ENCODE measurements around the gene GPR4.
A peak's percentile ranks its signal among the peaks of the same experiment; 100 is the strongest.

The GPR4 gene

DNA sequence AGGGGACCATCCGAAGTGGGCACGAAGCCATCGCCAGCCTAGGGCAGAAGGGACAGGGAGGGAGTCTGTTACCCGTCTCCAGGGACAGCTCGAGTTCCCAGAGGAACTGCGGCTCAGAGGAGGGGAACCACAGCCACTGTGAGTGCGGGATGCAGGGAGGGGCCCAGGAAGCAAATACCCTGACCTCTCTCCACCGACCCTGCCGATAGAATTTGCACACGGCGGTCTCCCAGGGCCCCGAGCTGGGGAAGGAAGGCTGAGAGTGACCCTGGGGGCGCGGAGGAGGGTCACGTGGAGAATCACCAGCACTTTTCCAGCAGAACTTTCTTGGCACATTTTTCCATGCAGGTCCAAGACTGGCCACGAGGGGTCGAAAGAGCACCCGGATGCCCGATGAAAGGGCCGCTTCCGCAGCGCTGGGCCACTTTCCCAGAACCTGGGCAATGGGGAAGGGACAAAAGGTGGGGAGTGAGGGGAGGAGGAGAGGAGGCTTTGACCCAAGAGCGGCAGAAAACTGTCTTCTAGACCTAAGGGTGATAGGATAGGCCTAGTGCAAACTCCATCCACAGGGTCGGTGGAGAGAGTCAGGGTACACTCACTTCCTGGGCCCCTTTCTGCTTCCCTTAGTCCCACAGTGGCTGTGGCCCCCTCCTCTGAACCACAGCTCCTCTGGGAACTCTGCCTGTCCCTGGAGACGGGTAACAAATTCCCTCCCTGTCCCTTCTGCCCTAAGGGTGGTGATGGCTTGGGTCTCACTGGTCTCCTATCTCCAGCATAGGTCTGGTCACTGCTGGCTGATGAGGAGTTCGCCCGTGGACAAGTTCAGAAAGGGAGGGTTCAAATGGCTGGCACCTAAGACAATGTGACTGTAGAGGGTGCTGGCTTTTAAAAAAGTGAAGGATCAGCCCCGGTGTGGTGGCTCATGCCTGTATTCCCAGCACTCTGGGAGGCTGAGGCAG lies 5.3 kb upstream of the GPR4 start:
- Mint-ChIP-seq H3K4me3 (no peak overlapping the region), H3K27ac (peak overlapping the region; percentile 78), H3K4me1 (ENCODE audit: low read depth) (peaks cover 7% of the 10 kb centered on the region), H3K36me3 (ENCODE audit: low read depth) (peaks cover 22% of the 10 kb centered on the region), H3K9me3 (no peaks in the 10 kb centered on the region), H3K27me3 (ENCODE audit: low read depth) (peaks cover 13% of the 10 kb centered on the region)
- peak; percentile 23 for DNase-seq (ENCODE audit: low spot score)

- Mint-ChIP-seq H3K4me1 (ENCODE audit: low read depth) (peaks cover 21% of the 10 kb centered on the region), H3K27ac (no peak overlapping the region), H3K36me3 (ENCODE audit: low read depth) (no peaks in the 10 kb centered on the region), H3K27me3 (ENCODE audit: low read depth) (peaks cover 72% of the 10 kb centered on the region), H3K4me3 (no peak overlapping the region), H3K9me3 (no peaks in the 10 kb centered on the region)
- DNase-seq (ENCODE audit: low spot score): no peak
These were observed 897 bp downstream of the GPR4 start for GRCh38 chr19:45601115-45601514.

- Mint-ChIP-seq H3K27ac (no peak overlapping the region), H3K27me3 (ENCODE audit: low read depth) (peaks cover 76% of the 10 kb centered on the region), H3K4me1 (ENCODE audit: low read depth) (peaks cover 21% of the 10 kb centered on the region), H3K36me3 (ENCODE audit: low read depth) (no peaks in the 10 kb centered on the region), H3K4me3 (no peak overlapping the region), H3K9me3 (no peaks in the 10 kb centered on the region)
- no peak for DNase-seq (ENCODE audit: low spot score)
These were observed 1.6 kb downstream of the GPR4 start for GRCh38 chr19:45600340-45600885.

GRCh38 chr19:45599286-45599685 lies 2.7 kb downstream of the GPR4 start:
- DNase-seq (ENCODE audit: low spot score): no peak
- Mint-ChIP-seq H3K27ac (no peak overlapping the region), H3K4me1 (ENCODE audit: low read depth) (peaks cover 21% of the 10 kb centered on the region), H3K4me3 (no peak overlapping the region), H3K27me3 (ENCODE audit: low read depth) (peaks cover 76% of the 10 kb centered on the region), H3K9me3 (no peaks in the 10 kb centered on the region), H3K36me3 (ENCODE audit: low read depth) (no peaks in the 10 kb centered on the region)

GRCh38 chr19:45598267-45599001 lies 3.6 kb downstream of the GPR4 start:
- Mint-ChIP-seq H3K36me3 (ENCODE audit: low read depth) (no peaks in the 10 kb centered on the region), H3K4me3 (peak overlapping the region; percentile 42), H3K27ac (no peak overlapping the region), H3K27me3 (ENCODE audit: low read depth) (peaks cover 73% of the 10 kb centered on the region), H3K4me1 (ENCODE audit: low read depth) (peaks cover 21% of the 10 kb centered on the region), H3K9me3 (no peaks in the 10 kb centered on the region)
- DNase-seq (ENCODE audit: low spot score): no peak

GRCh38 chr19:45597425-45598111 lies 4.4 kb downstream of the GPR4 start:
- Mint-ChIP-seq H3K36me3 (ENCODE audit: low read depth) (no peaks in the 10 kb centered on the region), H3K4me1 (ENCODE audit: low read depth) (peaks cover 21% of the 10 kb centered on the region), H3K27me3 (ENCODE audit: low read depth) (peaks cover 65% of the 10 kb centered on the region), H3K4me3 (no peak overlapping the region), H3K27ac (no peak overlapping the region), H3K9me3 (no peaks in the 10 kb centered on the region)
- no peak for DNase-seq (ENCODE audit: low spot score)

DNA sequence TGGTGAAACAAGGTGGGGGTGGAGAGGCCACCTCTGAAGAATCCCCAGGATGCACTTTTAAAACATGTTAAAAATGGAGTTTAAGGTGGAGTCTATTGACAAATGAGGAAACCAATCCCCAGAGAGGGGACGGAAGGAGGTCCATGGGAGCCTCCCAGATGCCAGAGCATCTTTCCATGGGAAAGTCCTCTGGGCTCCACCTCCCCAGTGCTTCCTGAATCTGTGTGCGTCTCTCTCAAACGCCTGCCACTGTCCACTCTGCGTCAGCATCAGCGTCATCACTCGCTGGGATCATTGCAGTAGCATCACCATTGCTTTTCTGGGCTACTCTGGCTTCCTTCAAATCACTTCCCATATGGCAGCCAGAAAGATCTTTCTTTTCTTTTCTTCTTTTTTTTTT lies 6.2 kb downstream of the GPR4 start:
- H3K27me3 Mint-ChIP-seq (ENCODE audit: low read depth): peaks cover 56% of the 10 kb centered on the region
- H3K4me3 Mint-ChIP-seq: no peak overlapping the region
- no peak overlapping the region for H3K27ac Mint-ChIP-seq
- no peak for DNase-seq (ENCODE audit: low spot score)
- no peaks in the 10 kb centered on the region for H3K36me3 Mint-ChIP-seq (ENCODE audit: low read depth)
- no peaks in the 10 kb centered on the region for H3K9me3 Mint-ChIP-seq
- H3K4me1 Mint-ChIP-seq (ENCODE audit: low read depth): peaks cover 23% of the 10 kb centered on the region

GRCh38 chr19:45593520-45593919 lies 8.5 kb downstream of the GPR4 start:
- H3K4me1 Mint-ChIP-seq (ENCODE audit: low read depth): peaks cover 14% of the 10 kb centered on the region
- no peaks in the 10 kb centered on the region for H3K9me3 Mint-ChIP-seq
- H3K4me3 Mint-ChIP-seq: no peak overlapping the region
- peaks cover 38% of the 10 kb centered on the region for H3K27me3 Mint-ChIP-seq (ENCODE audit: low read depth)
- DNase-seq (ENCODE audit: low spot score): no peak
- H3K27ac Mint-ChIP-seq: no peak overlapping the region
- no peaks in the 10 kb centered on the region for H3K36me3 Mint-ChIP-seq (ENCODE audit: low read depth)

- H3K27me3 Mint-ChIP-seq (ENCODE audit: low read depth): peaks cover 27% of the 10 kb centered on the region
- H3K4me1 Mint-ChIP-seq (ENCODE audit: low read depth): peaks cover 8% of the 10 kb centered on the region
- H3K27ac Mint-ChIP-seq: no peak overlapping the region
- DNase-seq (ENCODE audit: low spot score): no peak
- no peaks in the 10 kb centered on the region for H3K9me3 Mint-ChIP-seq
- H3K4me3 Mint-ChIP-seq: no peak overlapping the region
- H3K36me3 Mint-ChIP-seq (ENCODE audit: low read depth): no peaks in the 10 kb centered on the region
These were observed 9.6 kb downstream of the GPR4 start for GRCh38 chr19:45592366-45592765.

GRCh38 chr19:45591638-45592005 lies 10.4 kb downstream of the GPR4 start:
- peaks cover 19% of the 10 kb centered on the region for H3K27me3 Mint-ChIP-seq (ENCODE audit: low read depth)
- H3K9me3 Mint-ChIP-seq: no peaks in the 10 kb centered on the region
- no peak for DNase-seq (ENCODE audit: low spot score)
- H3K4me3 Mint-ChIP-seq: no peak overlapping the region
- H3K27ac Mint-ChIP-seq: no peak overlapping the region
- no peaks in the 10 kb centered on the region for H3K36me3 Mint-ChIP-seq (ENCODE audit: low read depth)
- H3K4me1 Mint-ChIP-seq (ENCODE audit: low read depth): peaks cover 8% of the 10 kb centered on the region

DNA sequence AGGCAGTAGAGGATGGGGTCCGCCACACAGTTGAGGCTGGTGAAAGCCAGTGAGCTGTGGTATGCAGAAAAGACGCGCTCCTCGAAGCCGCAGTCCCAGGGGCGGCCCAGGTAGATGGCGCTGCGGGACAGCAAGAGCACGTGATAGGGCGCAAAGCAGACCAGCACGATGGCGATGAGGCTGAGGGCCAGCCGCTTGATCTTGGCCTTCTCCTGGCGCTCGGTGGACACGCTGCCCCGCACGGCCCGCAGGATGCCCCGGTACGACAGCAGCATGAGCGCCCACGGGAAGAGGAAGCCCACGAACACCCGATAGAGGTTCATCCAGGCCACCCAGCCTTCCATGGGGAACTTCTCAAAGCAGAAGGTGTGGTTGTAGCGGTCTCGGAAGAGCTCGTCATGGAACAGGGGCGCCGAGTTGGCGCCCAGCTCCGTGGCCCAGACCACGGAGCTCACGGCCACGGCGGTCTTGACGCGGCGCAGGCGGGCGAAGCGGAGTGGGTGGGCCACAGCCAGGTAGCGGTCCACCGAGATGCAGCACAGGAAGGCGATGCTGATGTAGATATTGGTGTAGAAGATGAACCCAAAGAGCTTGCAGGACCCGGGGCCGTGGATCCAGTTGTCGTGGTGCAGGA lies 10.9 kb downstream of the GPR4 start:
- Mint-ChIP-seq H3K4me3 (no peak overlapping the region), H3K27ac (no peak overlapping the region), H3K9me3 (no peaks in the 10 kb centered on the region), H3K36me3 (ENCODE audit: low read depth) (no peaks in the 10 kb centered on the region), H3K4me1 (ENCODE audit: low read depth) (peaks cover 8% of the 10 kb centered on the region), H3K27me3 (ENCODE audit: low read depth) (peaks cover 15% of the 10 kb centered on the region)
- peak; percentile 37 for DNase-seq (ENCODE audit: low spot score)

DNA sequence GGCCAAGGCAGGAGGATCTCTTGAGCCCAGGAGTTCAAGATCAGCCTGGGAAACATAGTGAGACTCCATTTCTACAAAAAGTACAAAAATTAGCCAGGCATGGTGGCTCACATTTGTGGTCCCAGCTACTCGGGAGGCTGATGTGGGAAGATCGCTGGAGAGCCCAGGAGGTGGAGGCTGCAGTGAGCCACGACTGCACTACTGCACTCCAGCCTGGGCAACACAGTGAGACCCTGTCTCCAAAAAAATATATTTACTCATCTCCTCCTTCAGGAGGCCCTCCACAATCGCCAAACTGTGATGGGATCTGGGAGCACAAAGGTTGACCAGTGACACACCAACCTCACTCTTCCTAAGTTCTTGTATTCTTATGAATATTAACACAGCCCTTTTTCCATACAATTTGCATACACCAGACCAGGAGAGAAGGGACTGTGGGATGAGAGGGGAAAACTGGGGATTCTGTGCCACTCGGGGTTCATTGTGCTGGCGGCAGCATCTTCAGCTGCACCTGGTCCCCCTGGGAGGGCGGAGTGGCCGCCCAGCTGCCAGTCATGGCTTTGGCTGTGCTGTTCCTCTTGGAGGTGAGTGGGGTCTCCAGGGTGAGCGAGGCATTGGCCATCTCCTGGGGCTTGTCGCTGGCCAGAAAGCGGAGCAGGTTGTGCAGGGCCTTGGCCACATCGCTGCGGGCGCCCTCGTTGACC lies 11.6 kb downstream of the GPR4 start:
- Mint-ChIP-seq H3K4me3 (no peak overlapping the region), H3K9me3 (no peaks in the 10 kb centered on the region), H3K4me1 (ENCODE audit: low read depth) (peaks cover 8% of the 10 kb centered on the region), H3K27ac (no peak overlapping the region), H3K27me3 (ENCODE audit: low read depth) (peaks cover 12% of the 10 kb centered on the region), H3K36me3 (ENCODE audit: low read depth) (no peaks in the 10 kb centered on the region)
- no peak for DNase-seq (ENCODE audit: low spot score)

DNA sequence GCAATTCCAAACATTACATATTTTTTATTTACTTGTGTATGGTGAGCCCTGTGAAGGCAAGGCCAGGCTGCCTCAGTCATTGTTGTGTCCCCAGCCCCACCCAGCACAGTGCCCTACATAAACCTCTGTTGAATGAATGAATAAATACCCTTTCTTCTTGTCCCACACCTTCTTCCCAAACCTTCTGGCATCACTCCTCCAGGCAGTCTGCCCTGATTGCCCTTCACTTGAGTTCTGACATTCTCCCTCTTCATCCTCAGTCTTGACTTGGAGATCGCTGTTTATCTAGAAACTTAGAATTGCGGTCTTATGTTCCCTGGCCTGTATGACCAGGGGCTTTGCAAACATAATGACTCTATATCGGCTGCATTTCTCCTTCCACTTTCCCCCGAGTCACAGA lies 12.2 kb downstream of the GPR4 start:
- Mint-ChIP-seq H3K4me3 (no peak overlapping the region), H3K36me3 (ENCODE audit: low read depth) (no peaks in the 10 kb centered on the region), H3K9me3 (no peaks in the 10 kb centered on the region), H3K27ac (no peak overlapping the region), H3K4me1 (ENCODE audit: low read depth) (peaks cover 12% of the 10 kb centered on the region), H3K27me3 (ENCODE audit: low read depth) (peaks cover 12% of the 10 kb centered on the region)
- DNase-seq (ENCODE audit: low spot score): no peak

All from T-helper 2 cell treated with Interferon-gamma antibody and Interleukin-4, amounts not matched to agents 5 μg/mL and 100 μg/mL, for 36 hours (primary cell).